NCI-H1417 (cell line): ENCODE measurements around the gene OBP2B.
"Not testable (repeated sequence)": the region's sequence is repeated elsewhere in the genome, so short reads cannot be mapped to it uniquely, and the experiment has no call there.

ENCODE experiments used
- DNase-seq, 3 experiments: peaks; one replicate each; lab custom pipeline; 2025; lab: John Stamatoyannopoulos, UW

Gene OBP2B

GRCh38 chr9:133221177-133221809 is 12.2 kb upstream of the OBP2B start:
- no peak for DNase-seq

GRCh38 chr9:133218049-133218975 is 9.3 kb upstream of the OBP2B start:
- DNase-seq: not testable (repeated sequence)

- DNase-seq: not testable (repeated sequence)
Observed at GRCh38 chr9:133217333-133217988, 8.4 kb upstream of the OBP2B start.

- DNase-seq: not testable (repeated sequence)
Observed at GRCh38 chr9:133214276-133214675, 5.2 kb upstream of the OBP2B start.

GRCh38 chr9:133210609-133211008 is 1.6 kb upstream of the OBP2B start:
- DNase-seq: no peak

GRCh38 chr9:133210202-133210532 is 1.1 kb upstream of the OBP2B start:
- DNase-seq: no peak

GRCh38 chr9:133209327-133210201 is 514 bp upstream of the OBP2B start:
- not testable (repeated sequence) for DNase-seq

GRCh38 chr9:133208171-133208879 is 725 bp downstream of the OBP2B start:
- not testable (repeated sequence) for DNase-seq

GRCh38 chr9:133207540-133208170 is 1.4 kb downstream of the OBP2B start:
- no peak for DNase-seq

GRCh38 chr9:133207021-133207531 is 2.0 kb downstream of the OBP2B start:
- no peak for DNase-seq

- no peak for DNase-seq
Observed at GRCh38 chr9:133205996-133206931, 2.8 kb downstream of the OBP2B start.

- not testable (repeated sequence) for DNase-seq
Observed at GRCh38 chr9:133205481-133205887, 3.6 kb downstream of the OBP2B start.

GRCh38 chr9:133204993-133205336 is 4.1 kb downstream of the OBP2B start:
- no peak for DNase-seq

GRCh38 chr9:133204335-133204992 is 4.6 kb downstream of the OBP2B start:
- no peak for DNase-seq

GRCh38 chr9:133203506-133204075 is 5.5 kb downstream of the OBP2B start:
- DNase-seq: no peak

GRCh38 chr9:133202688-133203453 is 6.2 kb downstream of the OBP2B start:
- no peak for DNase-seq

GRCh38 chr9:133202145-133202513 is 6.9 kb downstream of the OBP2B start:
- DNase-seq: no peak
